ENCODE data around the gene NHS. TPM values are rescaled to one million over a fixed set of nuclear protein-coding genes. Genes with fewer than 3 reads are reported as not detected.

NHS gene
- total RNA-seq, 1 donor from 2014 or later, result 14.9 TPM

DNA sequence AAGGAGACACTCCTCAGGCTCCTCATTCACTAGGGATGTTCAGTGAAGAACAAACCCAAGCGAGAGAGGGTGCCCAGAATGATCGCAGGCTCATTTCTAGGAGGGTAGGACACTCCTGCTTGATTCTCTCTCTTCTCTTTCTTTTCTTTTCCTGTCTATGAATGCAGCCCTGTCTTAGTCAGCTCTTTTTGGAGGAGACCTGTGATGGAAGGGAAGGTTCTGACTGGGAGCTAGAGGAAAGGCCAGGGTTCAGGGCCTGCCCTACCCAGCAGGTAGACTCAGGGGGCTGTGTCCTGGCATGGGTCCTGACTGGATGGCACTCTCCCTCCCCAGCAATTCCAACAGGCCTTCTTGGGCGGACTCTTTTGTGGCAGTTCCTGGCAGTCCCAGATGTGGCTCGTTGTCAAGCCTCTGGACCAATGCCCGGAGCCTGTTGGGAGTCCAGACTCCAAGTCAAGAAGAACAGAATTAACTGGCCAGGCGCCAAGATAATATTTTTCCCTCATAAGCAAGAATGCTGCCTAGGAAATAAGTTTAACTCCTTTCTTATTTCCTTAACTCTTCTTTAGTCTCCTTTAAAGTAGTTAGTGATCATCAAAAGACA lies 222.9 kb downstream of the NHS start:
- TF ChIP-seq, protein P1, sequence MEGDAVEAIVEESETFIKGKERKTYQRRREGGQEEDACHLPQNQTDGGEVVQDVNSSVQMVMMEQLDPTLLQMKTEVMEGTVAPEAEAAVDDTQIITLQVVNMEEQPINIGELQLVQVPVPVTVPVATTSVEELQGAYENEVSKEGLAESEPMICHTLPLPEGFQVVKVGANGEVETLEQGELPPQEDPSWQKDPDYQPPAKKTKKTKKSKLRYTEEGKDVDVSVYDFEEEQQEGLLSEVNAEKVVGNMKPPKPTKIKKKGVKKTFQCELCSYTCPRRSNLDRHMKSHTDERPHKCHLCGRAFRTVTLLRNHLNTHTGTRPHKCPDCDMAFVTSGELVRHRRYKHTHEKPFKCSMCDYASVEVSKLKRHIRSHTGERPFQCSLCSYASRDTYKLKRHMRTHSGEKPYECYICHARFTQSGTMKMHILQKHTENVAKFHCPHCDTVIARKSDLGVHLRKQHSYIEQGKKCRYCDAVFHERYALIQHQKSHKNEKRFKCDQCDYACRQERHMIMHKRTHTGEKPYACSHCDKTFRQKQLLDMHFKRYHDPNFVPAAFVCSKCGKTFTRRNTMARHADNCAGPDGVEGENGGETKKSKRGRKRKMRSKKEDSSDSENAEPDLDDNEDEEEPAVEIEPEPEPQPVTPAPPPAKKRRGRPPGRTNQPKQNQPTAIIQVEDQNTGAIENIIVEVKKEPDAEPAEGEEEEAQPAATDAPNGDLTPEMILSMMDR (IDR thresholded peaks at IDR 0.05), result no peak

DNA sequence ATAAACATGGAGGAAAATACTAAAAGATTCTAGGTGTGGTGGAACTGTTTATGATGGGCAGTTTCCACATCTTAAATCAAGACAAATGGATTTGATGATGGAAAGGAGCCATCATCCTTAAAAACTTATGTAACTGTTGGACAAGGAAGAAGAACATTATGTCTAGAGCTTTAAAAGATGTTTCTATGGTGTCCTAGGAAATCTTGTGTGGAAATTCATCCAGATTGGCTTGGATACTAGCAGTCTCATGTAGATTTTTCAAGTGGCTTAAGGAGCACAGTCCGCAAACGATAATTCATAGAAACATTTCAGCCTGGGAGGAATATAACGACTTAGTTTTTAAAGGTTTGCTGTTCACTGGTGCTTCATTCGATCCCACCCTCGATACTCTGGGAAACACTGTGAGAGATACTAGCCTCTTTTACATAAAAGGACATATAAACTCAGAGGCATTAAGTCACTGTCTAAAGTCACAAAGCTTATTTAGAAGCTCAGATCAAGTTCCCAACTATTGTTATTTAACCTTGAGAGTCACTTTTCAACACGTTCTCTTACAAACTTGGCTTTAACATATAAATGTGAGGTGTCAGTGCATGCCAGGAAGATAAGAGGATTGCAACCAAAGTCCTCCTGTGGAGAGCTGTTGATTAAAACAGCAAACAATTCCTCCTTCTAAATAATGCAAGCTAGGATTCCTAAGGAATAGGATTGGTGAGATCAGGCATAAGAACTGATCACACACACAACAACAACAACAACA lies 226.6 kb downstream of the NHS start:
- TF ChIP-seq, protein P1 (IDR thresholded peaks at IDR 0.05), result no peak
- H3K9me3 Mint-ChIP-seq (ENCODE audit: low read depth), result no peaks in the 10 kb centered on the region
- H3K27me3 Mint-ChIP-seq (ENCODE audit: low read depth), result no peaks in the 10 kb centered on the region
- H3K4me3 Mint-ChIP-seq (ENCODE audit: unreplicated experiment), result no peak overlapping the region
- peaks cover 78% of the 10 kb centered on the region for H3K4me1 Mint-ChIP-seq (ENCODE audit: low read depth)
- H3K36me3 Mint-ChIP-seq (ENCODE audit: low read depth), result no peaks in the 10 kb centered on the region
- peak overlapping the region; percentile 88 for H3K27ac Mint-ChIP-seq (ENCODE audit: unreplicated experiment)
- DNase-seq (ENCODE audit: low spot score), result no peak

More for the DNA sequence above, 222.9 kb downstream of the NHS start:
- peaks cover 89% of the 10 kb centered on the region for H3K4me1 Mint-ChIP-seq (ENCODE audit: low read depth)
- H3K4me3 Mint-ChIP-seq (ENCODE audit: unreplicated experiment), result no peak overlapping the region
- H3K36me3 Mint-ChIP-seq (ENCODE audit: low read depth), result no peaks in the 10 kb centered on the region
- no peaks in the 10 kb centered on the region for H3K27me3 Mint-ChIP-seq (ENCODE audit: low read depth)
- peak overlapping the region; percentile 91 for H3K27ac Mint-ChIP-seq (ENCODE audit: unreplicated experiment)
- no peak for DNase-seq (ENCODE audit: low spot score)
- H3K9me3 Mint-ChIP-seq (ENCODE audit: low read depth), result peaks cover 3% of the 10 kb centered on the region

DNA sequence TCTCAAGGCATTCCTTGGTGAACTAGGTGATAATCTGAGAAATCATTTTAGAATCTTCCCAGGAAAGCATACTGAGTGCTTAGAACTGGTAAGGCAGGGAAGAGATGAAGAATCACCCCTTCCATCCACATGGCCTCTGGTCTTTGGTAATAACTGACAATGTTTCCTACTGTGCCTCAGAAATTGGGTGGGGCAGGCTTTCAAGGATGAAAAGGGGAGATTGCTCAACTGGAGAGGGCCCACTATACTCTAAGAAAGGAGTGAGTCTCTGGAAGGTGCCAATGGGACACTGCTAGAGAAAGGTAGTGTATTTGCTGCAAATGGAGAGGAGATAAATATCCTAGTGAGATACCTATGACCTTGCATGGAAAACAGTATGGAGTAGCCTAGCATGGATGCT lies 227.2 kb downstream of the NHS start:
- Mint-ChIP-seq H3K36me3 (ENCODE audit: low read depth) (no peaks in the 10 kb centered on the region), H3K9me3 (ENCODE audit: low read depth) (no peaks in the 10 kb centered on the region), H3K4me3 (ENCODE audit: unreplicated experiment) (no peak overlapping the region), H3K4me1 (ENCODE audit: low read depth) (peaks cover 72% of the 10 kb centered on the region), H3K27ac (ENCODE audit: unreplicated experiment) (no peak overlapping the region), H3K27me3 (ENCODE audit: low read depth) (no peaks in the 10 kb centered on the region)
- TF ChIP-seq, protein P1 (IDR thresholded peaks at IDR 0.05), result no peak
- no peak for DNase-seq (ENCODE audit: low spot score)

GRCh38 chrX:17603196-17603595 lies 228.2 kb downstream of the NHS start:
- no peak for DNase-seq (ENCODE audit: low spot score)
- Mint-ChIP-seq H3K9me3 (ENCODE audit: low read depth) (no peaks in the 10 kb centered on the region), H3K36me3 (ENCODE audit: low read depth) (no peaks in the 10 kb centered on the region), H3K27ac (ENCODE audit: unreplicated experiment) (no peak overlapping the region), H3K4me1 (ENCODE audit: low read depth) (peaks cover 64% of the 10 kb centered on the region), H3K27me3 (ENCODE audit: low read depth) (no peaks in the 10 kb centered on the region), H3K4me3 (ENCODE audit: unreplicated experiment) (no peak overlapping the region)
- TF ChIP-seq, protein P1 (IDR thresholded peaks at IDR 0.05), result no peak

- H3K27ac Mint-ChIP-seq (ENCODE audit: unreplicated experiment), result no peak overlapping the region
- H3K4me3 Mint-ChIP-seq (ENCODE audit: unreplicated experiment), result no peak overlapping the region
- TF ChIP-seq, protein P1 (IDR thresholded peaks at IDR 0.05), result no peak
- DNase-seq (ENCODE audit: low spot score), result no peak
- no peaks in the 10 kb centered on the region for H3K9me3 Mint-ChIP-seq (ENCODE audit: low read depth)
- no peaks in the 10 kb centered on the region for H3K27me3 Mint-ChIP-seq (ENCODE audit: low read depth)
- no peaks in the 10 kb centered on the region for H3K36me3 Mint-ChIP-seq (ENCODE audit: low read depth)
- H3K4me1 Mint-ChIP-seq (ENCODE audit: low read depth), result peaks cover 56% of the 10 kb centered on the region
Measured at GRCh38 chrX:17605676-17606075, 230.7 kb downstream of the NHS start.
